Endothelial cell of umbilical vein (primary cell): ENCODE data around the gene FSD2. TPM values are rescaled to one million over a fixed set of nuclear protein-coding genes. Genes with fewer than 3 reads are reported as not detected.

ENCODE experiments used
- BruUV-seq: library from RNA; stranded (reverse); fragments of 400-500 nt; replicated peaks from 2 replicates; lab custom pipeline; 2021; lab: Mats Ljungman, UMichigan
- CTCF ChIA-PET: fragments of 300-600, 350-600 bp; sonication (Branson Sonifier 250); formaldehyde crosslinking; loops from one replicate; lab custom pipeline; 2021; ENCODE audit warnings: antibody characterized with exemption, inconsistent platforms; lab: Charles Lee
- POLR2A ChIA-PET: fragments of 300-600, 350-600 bp; sonication (Branson Sonifier 250); formaldehyde crosslinking; loops from one replicate; lab custom pipeline; 2021; ENCODE audit warnings: antibody characterized with exemption, inconsistent platforms; lab: Charles Lee
- DNase-seq: peaks from one replicate; pipeline ENCODE4 v3.0.0-alpha.2; 2011; ENCODE audit warnings: low read depth, low spot score
- FAIRE-seq: peaks from 2 replicates; lab custom pipeline; 2011; peaks lifted over from hg19 to GRCh38; lab: Jason Lieb, UNC
- H2AFZ ChIP-seq: 2 replicates; pipeline ENCODE4 v1.6.0; 2012; ENCODE audit warnings: low read depth, low read length, control low read depth, inconsistent platforms
- H3K27ac ChIP-seq: 2 replicates; pipeline ENCODE4 v1.5.1; 2011; ENCODE audit warnings: low read depth, mild to moderate bottlenecking, control low read depth, low read length, moderate library complexity; ENCODE audit not compliant: insufficient read depth
- H3K27me3 ChIP-seq, 2 experiments: 2 replicates each; pipeline versions ENCODE4 v1.6.0 to v1.6.1; 2011; ENCODE audit warnings: low read length in 2 of 2, mixed read lengths in 1 of 2; ENCODE audit not compliant: control insufficient read depth in 2 of 2, insufficient read depth in 2 of 2
- H3K36me3 ChIP-seq, 2 experiments: 2 replicates in 1 of 2; 3 replicates in 1 of 2; pipeline ENCODE4 v1.5.1; 2011; ENCODE audit warnings: low read length in 2 of 2, mild to moderate bottlenecking in 1 of 2, moderate library complexity in 1 of 2; ENCODE audit not compliant: control insufficient read depth in 2 of 2, insufficient read depth in 2 of 2; ENCODE audit errors: extremely low read depth in 1 of 2
- H3K4me1 ChIP-seq: 3 replicates; pipeline ENCODE4 v1.5.1; 2011; ENCODE audit warnings: mild to moderate bottlenecking, low read length; ENCODE audit not compliant: control insufficient read depth, insufficient read depth; ENCODE audit errors: extremely low read depth
- H3K4me2 ChIP-seq: 2 replicates; pipeline ENCODE4 v1.6.1; 2011; ENCODE audit warnings: low read length, control low read depth, mixed read lengths; ENCODE audit not compliant: insufficient read depth
- H3K4me3 ChIP-seq, 3 experiments: fragments of 200-600 bp in 1 of 3; sonication (generic), shearing (Covaris generic) in 1 of 3; replicated peaks in 1 of 3; 2 replicates each; pipeline ENCODE4 v1.5.1; 2011 to 2016; ENCODE audit warnings: control low read depth in 3 of 3, low read length in 3 of 3, mild to moderate bottlenecking in 2 of 3, inconsistent platforms in 1 of 3, low read depth in 1 of 3, moderate library complexity in 1 of 3; ENCODE audit not compliant: insufficient read depth in 1 of 3
- H3K79me2 ChIP-seq: 2 replicates; pipeline ENCODE4 v1.6.0; 2012; ENCODE audit warnings: low read length, inconsistent platforms; ENCODE audit not compliant: control insufficient read depth, insufficient read depth
- H3K9ac ChIP-seq: replicated peaks from 2 replicates; pipeline ENCODE3; 2011; ENCODE audit warnings: low read length, control low read depth; ENCODE audit not compliant: insufficient read depth; ENCODE audit errors: extremely low read depth
- H3K9me1 ChIP-seq: replicated peaks from 3 replicates; pipeline ENCODE4 v1.6.0; 2011; ENCODE audit warnings: mild to moderate bottlenecking, low read length; ENCODE audit not compliant: control insufficient read depth, insufficient read depth; ENCODE audit errors: extremely low read depth
- H3K9me3 ChIP-seq: replicated peaks from 2 replicates; pipeline ENCODE4 v1.5.1; 2012; ENCODE audit warnings: low read length, inconsistent platforms; ENCODE audit not compliant: control insufficient read depth, insufficient read depth
- H4K20me1 ChIP-seq: replicated peaks from 2 replicates; pipeline ENCODE3; 2011; ENCODE audit warnings: mild to moderate bottlenecking, low read length; ENCODE audit not compliant: control insufficient read depth, insufficient read depth; ENCODE audit errors: extremely low read depth
- EZH2 ChIP-seq: IDR thresholded peaks from 2 replicates; pipeline ENCODE4 v1.6.1; 2012; ENCODE audit warnings: borderline replicate concordance, low read depth, mild to moderate bottlenecking, moderate library complexity, low read length, inconsistent platforms; ENCODE audit not compliant: severe bottlenecking
- FOS ChIP-seq: IDR thresholded peaks from 2 replicates; pipeline ENCODE4 v1.6.1; 2011; ENCODE audit warnings: mild to moderate bottlenecking, low read length, moderate library complexity, borderline replicate concordance; ENCODE audit not compliant: insufficient read depth
- GATA2 ChIP-seq: IDR thresholded peaks from 2 replicates; pipeline ENCODE4 v1.7.0; 2011; ENCODE audit warnings: low read depth, mild to moderate bottlenecking, moderate library complexity, mixed read lengths, low read length; ENCODE audit not compliant: insufficient read length, insufficient read depth
- JUN ChIP-seq: IDR thresholded peaks from 2 replicates; pipeline ENCODE4 v1.6.1; 2011; ENCODE audit warnings: borderline replicate concordance, low read depth; ENCODE audit not compliant: insufficient read length, insufficient read depth
- MYC ChIP-seq: IDR thresholded peaks from one replicate; pipeline ENCODE4 v1.6.1; 2011; ENCODE audit warnings: mild to moderate bottlenecking, low read depth, low read length
- POLR2A ChIP-seq: IDR thresholded peaks from 2 replicates; pipeline ENCODE4 v1.6.1; 2012; ENCODE audit warnings: low read depth, mild to moderate bottlenecking, control low read depth, low read length
- POLR2AphosphoS5 ChIP-seq: IDR thresholded peaks from 2 replicates; pipeline ENCODE4 v1.6.1; 2012; ENCODE audit warnings: low read depth, mild to moderate bottlenecking, control low read depth, low read length, moderate library complexity; ENCODE audit not compliant: insufficient read depth
- dilution Hi-C: fragments of 300-500 bp; cut with MboI; formaldehyde crosslinking; loops from one replicate; pipeline ENCODE4 v1.15.0; 2019; ENCODE audit warnings: low sequenced_read_pairs; ENCODE audit not compliant: extremely low pct_ligation_motif_present
- intact Hi-C: fragments of 100-400 bp; cut with micrococcal nuclease; formaldehyde crosslinking; loops from one replicate; pipeline ENCODE4 v1.10.0; 2022
- polyA plus RNA-seq, 4 experiments: library from polyadenylated mRNA; depleted of rRNA in 3 of 4; stranded (reverse) in 3 of 4; unstranded in 1 of 4; fragments of >200 nt; gene quantifications; 2 replicates each; pipeline versions ENCODE4 v1.2.1 to v1.2.3, GENCODE V29; 2011 to 2012; ENCODE audit warnings: missing spikeins in 1 of 4
- total RNA-seq: library from RNA; stranded (reverse); gene quantifications from 2 replicates; pipeline ENCODE4 v1.2.3, GENCODE V29; 2021
- TF ChIP-seq, protein P1 (sequence below): IDR thresholded peaks from 2 replicates; pipeline ENCODE4 v1.6.1; 2011; ENCODE audit not compliant: insufficient read depth, insufficient read length
- TF ChIP-seq, protein P2 (sequence below), 2 donors: IDR thresholded peaks; 1 replicate in 1 of 2; 2 replicates in 1 of 2; pipeline ENCODE4 v1.5.1; 2011; ENCODE audit warnings: low read length in 2 of 2, mild to moderate bottlenecking in 2 of 2, moderate library complexity in 2 of 2, control low read depth in 1 of 2, inconsistent platforms in 1 of 2, low read depth in 1 of 2; ENCODE audit not compliant: insufficient read depth in 1 of 2; ENCODE audit errors: extremely low read depth in 1 of 2

The FSD2 gene
- total and polyA plus RNA-seq, 2 donors (not counting 3 experiments of a cell fraction or from before 2014, with no cell fraction given) = not detected

DNA sequence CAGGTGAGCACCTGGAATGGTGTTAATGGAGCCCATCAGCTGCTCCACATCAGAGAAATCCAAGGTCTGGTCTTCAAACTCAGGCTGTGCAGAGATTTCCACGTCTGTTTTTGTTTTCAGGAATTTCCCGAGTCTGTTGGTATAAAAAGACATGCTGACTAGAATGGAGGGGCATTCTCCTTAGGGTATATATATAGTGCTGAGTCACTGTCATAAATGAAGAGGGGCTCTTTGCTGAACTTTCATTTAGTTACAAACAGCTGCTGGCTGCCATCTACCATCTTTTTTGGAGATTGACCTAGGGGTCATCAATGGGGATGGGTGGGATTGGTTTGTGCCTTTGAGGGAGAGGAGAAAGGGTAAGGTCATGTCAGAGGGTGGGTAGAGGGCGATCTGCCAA is 27.1 kb downstream of the FSD2 start:
- Histone ChIP-seq H3K9ac (no peak overlapping the region), H3K4me2 (no peak overlapping the region), H3K9me3 (no peaks in the 10 kb centered on the region), H3K27ac (no peak overlapping the region), H3K4me3 (no peak overlapping the region), H3K36me3 (no peaks in the 10 kb centered on the region), H3K27me3 (no peaks in the 10 kb centered on the region), H2AFZ (no peak overlapping the region), H4K20me1 (no peaks in the 10 kb centered on the region), H3K79me2 (no peaks in the 10 kb centered on the region), H3K9me1 (no peaks in the 10 kb centered on the region), H3K4me1 (no peaks in the 10 kb centered on the region)
- CTCF ChIA-PET = no interaction called here
- DNase-seq (no peak), FAIRE-seq (no peak)
- intact Hi-C loops (no loop called here), dilution Hi-C loops (no loop called here)
- no TSS peak for BruUV-seq
- POLR2A ChIA-PET = no interaction called here
- TF ChIP-seq, protein P1, sequence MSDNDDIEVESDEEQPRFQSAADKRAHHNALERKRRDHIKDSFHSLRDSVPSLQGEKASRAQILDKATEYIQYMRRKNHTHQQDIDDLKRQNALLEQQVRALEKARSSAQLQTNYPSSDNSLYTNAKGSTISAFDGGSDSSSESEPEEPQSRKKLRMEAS = no peak
- TF ChIP-seq GATA2 (no peak), MYC (no peak), FOS (no peak), POLR2AphosphoS5 (no peak), JUN (no peak), EZH2 (no peak)

DNA sequence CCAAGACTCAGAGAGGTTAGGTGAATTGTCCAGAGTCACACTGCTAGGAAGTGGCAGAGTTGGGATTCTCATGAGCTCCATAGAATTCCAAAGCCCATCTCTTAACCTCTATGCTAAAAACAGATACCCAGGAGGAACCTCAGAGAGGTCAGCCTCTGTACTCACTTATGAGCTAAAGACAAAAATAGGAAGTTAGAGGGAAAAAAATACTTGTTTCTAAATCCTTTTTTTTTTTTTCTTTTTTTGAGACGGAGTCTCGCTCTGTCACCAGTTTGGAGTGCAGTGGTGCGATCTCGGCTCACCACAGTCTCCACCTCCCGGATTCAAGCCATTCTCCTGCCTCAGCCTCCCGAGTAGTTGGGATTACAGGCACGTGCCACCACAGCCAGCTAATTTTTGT is 31.4 kb downstream of the FSD2 start:
- H4K20me1 ChIP-seq = no peaks in the 10 kb centered on the region
- no peak overlapping the region for H3K4me2 ChIP-seq
- ChIA-PET POLR2A (no interaction called here), CTCF (no interaction called here)
- H3K27me3 ChIP-seq = no peaks in the 10 kb centered on the region
- H3K9ac ChIP-seq = no peak overlapping the region
- no peak overlapping the region for H2AFZ ChIP-seq
- intact Hi-C loops = no loop called here
- no peaks in the 10 kb centered on the region for H3K9me1 ChIP-seq
- no peak for TF ChIP-seq POLR2A
- no peak for TF ChIP-seq FOS
- no peak for TF ChIP-seq GATA2
- TF ChIP-seq, protein P1 = no peak
- TF ChIP-seq EZH2 = no peak
- TF ChIP-seq, protein P2, sequence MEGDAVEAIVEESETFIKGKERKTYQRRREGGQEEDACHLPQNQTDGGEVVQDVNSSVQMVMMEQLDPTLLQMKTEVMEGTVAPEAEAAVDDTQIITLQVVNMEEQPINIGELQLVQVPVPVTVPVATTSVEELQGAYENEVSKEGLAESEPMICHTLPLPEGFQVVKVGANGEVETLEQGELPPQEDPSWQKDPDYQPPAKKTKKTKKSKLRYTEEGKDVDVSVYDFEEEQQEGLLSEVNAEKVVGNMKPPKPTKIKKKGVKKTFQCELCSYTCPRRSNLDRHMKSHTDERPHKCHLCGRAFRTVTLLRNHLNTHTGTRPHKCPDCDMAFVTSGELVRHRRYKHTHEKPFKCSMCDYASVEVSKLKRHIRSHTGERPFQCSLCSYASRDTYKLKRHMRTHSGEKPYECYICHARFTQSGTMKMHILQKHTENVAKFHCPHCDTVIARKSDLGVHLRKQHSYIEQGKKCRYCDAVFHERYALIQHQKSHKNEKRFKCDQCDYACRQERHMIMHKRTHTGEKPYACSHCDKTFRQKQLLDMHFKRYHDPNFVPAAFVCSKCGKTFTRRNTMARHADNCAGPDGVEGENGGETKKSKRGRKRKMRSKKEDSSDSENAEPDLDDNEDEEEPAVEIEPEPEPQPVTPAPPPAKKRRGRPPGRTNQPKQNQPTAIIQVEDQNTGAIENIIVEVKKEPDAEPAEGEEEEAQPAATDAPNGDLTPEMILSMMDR (IDR thresholded peaks at IDR 0.05; ENCODE audit: extremely low read depth in 1 of 2, insufficient read depth in 1 of 2, low read depth in 1 of 2, low read length in 2 of 2) = no peak
- TF ChIP-seq MYC = no peak
- TF ChIP-seq JUN = no peak
- TF ChIP-seq POLR2AphosphoS5 = no peak
- DNase-seq = no peak
- no peaks in the 10 kb centered on the region for H3K9me3 ChIP-seq
- no TSS peak for BruUV-seq
- no peak overlapping the region for H3K4me3 ChIP-seq
- dilution Hi-C loops = no loop called here
- H3K36me3 ChIP-seq = no peaks in the 10 kb centered on the region
- FAIRE-seq = no peak
- no peak overlapping the region for H3K27ac ChIP-seq
- no peaks in the 10 kb centered on the region for H3K79me2 ChIP-seq
- no peaks in the 10 kb centered on the region for H3K4me1 ChIP-seq
